ENCODE results near the gene WASHC2A. TPM values are rescaled to one million over a fixed set of nuclear protein-coding genes. Genes with fewer than 3 reads are reported as not detected.
"Not testable (repeated sequence)": the region's sequence is repeated elsewhere in the genome, so short reads cannot be mapped to it uniquely, and the experiment has no call there.

WASHC2A gene
- total RNA-seq, 1 donor from 2014 or later = 64.7 TPM

- POLR2A ChIA-PET = no interaction called here
- TF ChIP-seq, protein P1, sequence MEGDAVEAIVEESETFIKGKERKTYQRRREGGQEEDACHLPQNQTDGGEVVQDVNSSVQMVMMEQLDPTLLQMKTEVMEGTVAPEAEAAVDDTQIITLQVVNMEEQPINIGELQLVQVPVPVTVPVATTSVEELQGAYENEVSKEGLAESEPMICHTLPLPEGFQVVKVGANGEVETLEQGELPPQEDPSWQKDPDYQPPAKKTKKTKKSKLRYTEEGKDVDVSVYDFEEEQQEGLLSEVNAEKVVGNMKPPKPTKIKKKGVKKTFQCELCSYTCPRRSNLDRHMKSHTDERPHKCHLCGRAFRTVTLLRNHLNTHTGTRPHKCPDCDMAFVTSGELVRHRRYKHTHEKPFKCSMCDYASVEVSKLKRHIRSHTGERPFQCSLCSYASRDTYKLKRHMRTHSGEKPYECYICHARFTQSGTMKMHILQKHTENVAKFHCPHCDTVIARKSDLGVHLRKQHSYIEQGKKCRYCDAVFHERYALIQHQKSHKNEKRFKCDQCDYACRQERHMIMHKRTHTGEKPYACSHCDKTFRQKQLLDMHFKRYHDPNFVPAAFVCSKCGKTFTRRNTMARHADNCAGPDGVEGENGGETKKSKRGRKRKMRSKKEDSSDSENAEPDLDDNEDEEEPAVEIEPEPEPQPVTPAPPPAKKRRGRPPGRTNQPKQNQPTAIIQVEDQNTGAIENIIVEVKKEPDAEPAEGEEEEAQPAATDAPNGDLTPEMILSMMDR (IDR thresholded peaks at IDR 0.05) = no peak
- Mint-ChIP-seq H3K4me1 (no peaks in the 10 kb centered on the region), H3K27ac (no peak overlapping the region), H3K9me3 (no peaks in the 10 kb centered on the region), H3K36me3 (ENCODE audit: low read depth) (no peaks in the 10 kb centered on the region), H3K4me3 (no peak overlapping the region), H3K27me3 (peaks cover 3% of the 10 kb centered on the region)
- DNase-seq = no peak
- intact Hi-C loops (cut with micrococcal nuclease) = no loop called here
- CTCF ChIA-PET = no interaction called here
- no peak for ATAC-seq (ENCODE audit: low read depth)
Measured at GRCh38 chr10:50033481-50033880, 34.3 kb upstream of the WASHC2A start.

DNA sequence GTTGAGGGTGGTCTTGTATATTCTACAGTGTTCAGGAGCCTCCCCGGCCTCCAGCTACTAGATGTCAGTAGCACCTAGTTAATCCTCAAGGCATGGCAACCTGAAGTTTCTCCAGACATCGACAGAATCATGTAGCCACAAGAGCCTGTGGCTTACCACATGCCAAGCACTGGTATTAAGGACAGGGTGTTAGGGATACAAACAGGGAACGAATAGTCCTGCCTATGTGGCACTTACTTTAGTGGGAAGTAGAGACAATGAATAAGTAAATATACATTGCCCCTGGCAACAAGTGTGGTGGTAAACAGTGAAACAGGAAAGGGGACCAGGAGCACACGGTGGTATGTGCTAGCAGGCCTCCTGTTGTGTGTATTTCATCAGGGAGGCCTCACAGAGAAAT, 32.4 kb upstream of the WASHC2A start:
- H3K9me3 Mint-ChIP-seq; CTCF ChIA-PET; H3K27me3 Mint-ChIP-seq; DNase-seq; H3K4me1 Mint-ChIP-seq; ATAC-seq (ENCODE audit: low read depth); intact Hi-C loops (cut with micrococcal nuclease); H3K4me3 Mint-ChIP-seq; H3K36me3 Mint-ChIP-seq (ENCODE audit: low read depth); POLR2A ChIA-PET; H3K27ac Mint-ChIP-seq: not testable (repeated sequence)

- H3K4me3 Mint-ChIP-seq = no peak overlapping the region
- no peaks in the 10 kb centered on the region for H3K36me3 Mint-ChIP-seq (ENCODE audit: low read depth)
- TF ChIP-seq, protein P1 (IDR thresholded peaks at IDR 0.05) = no peak
- H3K9me3 Mint-ChIP-seq = no peaks in the 10 kb centered on the region
- H3K4me1 Mint-ChIP-seq = no peaks in the 10 kb centered on the region
- no peak for DNase-seq
- no peaks in the 10 kb centered on the region for H3K27me3 Mint-ChIP-seq
- ChIA-PET POLR2A (no interaction called here), CTCF (no interaction called here)
- H3K27ac Mint-ChIP-seq = no peak overlapping the region
- ATAC-seq (ENCODE audit: low read depth) = no peak
- intact Hi-C loops (cut with micrococcal nuclease) = loop anchor here (5.0 kb wide), 1 partner anchor 92 kb away; no protein-coding TSS in a partner anchor
Measured at GRCh38 chr10:50044941-50045664, 22.7 kb upstream of the WASHC2A start.

- H3K9me3 Mint-ChIP-seq; ATAC-seq (ENCODE audit: low read depth); DNase-seq; H3K4me1 Mint-ChIP-seq; H3K4me3 Mint-ChIP-seq; POLR2A ChIA-PET; intact Hi-C loops (cut with micrococcal nuclease); H3K36me3 Mint-ChIP-seq (ENCODE audit: low read depth); H3K27me3 Mint-ChIP-seq; H3K27ac Mint-ChIP-seq; CTCF ChIA-PET: not testable (repeated sequence)
Measured at GRCh38 chr10:50046457-50046856, 21.3 kb upstream of the WASHC2A start.

DNA sequence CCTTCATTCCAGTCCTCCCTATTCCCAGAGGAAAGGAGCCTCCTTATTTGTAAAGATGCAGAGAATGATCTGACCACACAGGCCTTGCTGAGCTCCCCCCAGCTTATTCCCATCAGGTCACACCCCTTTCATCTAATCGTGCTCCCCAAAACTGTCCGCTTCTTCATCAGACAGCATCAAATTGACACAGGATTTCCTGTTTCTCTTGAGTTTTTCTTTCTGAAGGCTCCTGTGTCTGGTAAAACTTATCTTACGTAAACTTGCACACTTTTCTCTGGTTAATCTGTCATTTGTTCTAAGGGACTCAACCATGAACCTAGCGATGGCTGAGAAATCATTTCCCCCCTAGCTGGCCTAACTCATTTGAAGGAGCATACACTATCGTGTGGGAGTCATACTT, 20.2 kb upstream of the WASHC2A start:
- H3K27me3 Mint-ChIP-seq; ATAC-seq (ENCODE audit: low read depth); H3K36me3 Mint-ChIP-seq (ENCODE audit: low read depth); DNase-seq; POLR2A ChIA-PET; CTCF ChIA-PET; H3K4me3 Mint-ChIP-seq; H3K27ac Mint-ChIP-seq; H3K4me1 Mint-ChIP-seq; H3K9me3 Mint-ChIP-seq; intact Hi-C loops (cut with micrococcal nuclease): not testable (repeated sequence)

- H3K4me1 Mint-ChIP-seq; H3K27ac Mint-ChIP-seq; POLR2A ChIA-PET; DNase-seq; ATAC-seq (ENCODE audit: low read depth); H3K4me3 Mint-ChIP-seq; H3K9me3 Mint-ChIP-seq; H3K27me3 Mint-ChIP-seq; intact Hi-C loops (cut with micrococcal nuclease); CTCF ChIA-PET; H3K36me3 Mint-ChIP-seq (ENCODE audit: low read depth): not testable (repeated sequence)
Measured at GRCh38 chr10:50051995-50052660, 15.6 kb upstream of the WASHC2A start.

- POLR2A ChIA-PET; DNase-seq; H3K4me3 Mint-ChIP-seq; CTCF ChIA-PET; H3K9me3 Mint-ChIP-seq; H3K36me3 Mint-ChIP-seq (ENCODE audit: low read depth); H3K4me1 Mint-ChIP-seq; H3K27me3 Mint-ChIP-seq; ATAC-seq (ENCODE audit: low read depth); intact Hi-C loops (cut with micrococcal nuclease); H3K27ac Mint-ChIP-seq: not testable (repeated sequence)
Measured at GRCh38 chr10:50052778-50053376, 14.9 kb upstream of the WASHC2A start.

DNA sequence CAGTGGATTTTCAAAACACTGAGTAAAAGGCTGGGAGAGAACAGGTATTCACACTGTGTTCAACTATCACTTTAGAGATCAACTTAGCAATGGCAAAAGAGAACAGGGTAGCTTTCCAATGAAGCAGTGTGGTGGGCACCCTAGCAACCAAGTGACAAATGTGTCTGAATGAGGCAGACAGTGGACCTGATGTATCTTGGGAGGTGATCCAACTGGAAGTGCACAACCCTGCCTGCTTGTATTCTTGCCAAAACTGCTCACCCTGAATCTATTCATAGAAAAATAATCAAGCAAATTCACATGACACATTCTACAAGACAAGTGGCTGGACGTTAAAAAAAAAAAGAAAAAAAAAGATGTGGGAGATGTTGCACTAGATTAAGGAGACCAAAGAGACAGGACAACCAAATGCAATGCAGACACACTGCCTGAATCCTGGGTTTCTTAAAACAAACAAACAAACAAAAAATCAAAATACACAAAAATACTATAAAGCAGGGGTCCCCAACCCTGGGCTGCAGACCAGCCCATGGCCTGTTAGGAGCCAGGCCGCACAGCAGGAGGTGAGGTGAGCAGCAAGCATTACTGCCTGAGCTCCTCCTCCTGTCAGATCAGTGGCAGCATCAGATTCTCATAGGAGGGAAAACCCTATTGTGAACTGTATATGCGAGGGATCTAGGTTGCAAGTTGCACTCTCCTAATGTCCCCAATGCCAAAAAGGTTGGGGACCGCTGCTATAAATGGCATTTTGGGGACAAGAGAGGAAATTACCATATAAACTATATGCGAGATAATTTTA, 12.1 kb upstream of the WASHC2A start:
- H3K9me3 Mint-ChIP-seq; H3K4me1 Mint-ChIP-seq; POLR2A ChIA-PET; CTCF ChIA-PET; ATAC-seq (ENCODE audit: low read depth); H3K27me3 Mint-ChIP-seq; H3K4me3 Mint-ChIP-seq; H3K36me3 Mint-ChIP-seq (ENCODE audit: low read depth); DNase-seq; H3K27ac Mint-ChIP-seq; intact Hi-C loops (cut with micrococcal nuclease): not testable (repeated sequence)

- H3K36me3 Mint-ChIP-seq (ENCODE audit: low read depth); H3K27me3 Mint-ChIP-seq; H3K4me1 Mint-ChIP-seq; CTCF ChIA-PET; DNase-seq; intact Hi-C loops (cut with micrococcal nuclease); POLR2A ChIA-PET; H3K27ac Mint-ChIP-seq; ATAC-seq (ENCODE audit: low read depth); H3K4me3 Mint-ChIP-seq; H3K9me3 Mint-ChIP-seq: not testable (repeated sequence)
Measured at GRCh38 chr10:50056654-50057053, 11.1 kb upstream of the WASHC2A start.

GRCh38 chr10:50058727-50059126, 9.0 kb upstream of the WASHC2A start:
- DNase-seq; H3K4me3 Mint-ChIP-seq; H3K4me1 Mint-ChIP-seq; H3K36me3 Mint-ChIP-seq (ENCODE audit: low read depth); H3K27me3 Mint-ChIP-seq; ATAC-seq (ENCODE audit: low read depth); CTCF ChIA-PET; H3K9me3 Mint-ChIP-seq; intact Hi-C loops (cut with micrococcal nuclease); POLR2A ChIA-PET; H3K27ac Mint-ChIP-seq: not testable (repeated sequence)
